B cell (primary cell): ENCODE results near the gene USP6.
"Not testable (repeated sequence)": the region's sequence is repeated elsewhere in the genome, so short reads cannot be mapped to it uniquely, and the experiment has no call there.

Experiments
- CTCF ChIP-seq: fragments of 200-600 bp; IDR thresholded peaks from one replicate; pipeline ENCODE4 v1.8.0; 2022; ENCODE audit warnings: antibody characterized with exemption, mild to moderate bottlenecking
- EZH2 ChIP-seq: IDR thresholded peaks from 2 replicates; pipeline ENCODE4 v1.6.1; 2012; ENCODE audit warnings: borderline replicate concordance, low read depth, mild to moderate bottlenecking, moderate library complexity, low read length; ENCODE audit not compliant: insufficient read depth, poor library complexity, severe bottlenecking

- TF ChIP-seq CTCF, EZH2: not testable (repeated sequence)
These were observed 46.0 kb downstream of the USP6 start for GRCh38 chr17:5161793-5162192.
